SW 1271 (cell line): Measurements from ENCODE around the gene PTPRN2.
"Not testable (repeated sequence)": the region's sequence is repeated elsewhere in the genome, so short reads cannot be mapped to it uniquely, and the experiment has no call there.

Experiments used
- DNase-seq, 2 experiments: peaks; one replicate each; lab custom pipeline; 2025; lab: John Stamatoyannopoulos, UW

The PTPRN2 gene

GRCh38 chr7:157730614-157731013 lies 857.0 kb downstream of the PTPRN2 start:
- DNase-seq = no peak

DNA sequence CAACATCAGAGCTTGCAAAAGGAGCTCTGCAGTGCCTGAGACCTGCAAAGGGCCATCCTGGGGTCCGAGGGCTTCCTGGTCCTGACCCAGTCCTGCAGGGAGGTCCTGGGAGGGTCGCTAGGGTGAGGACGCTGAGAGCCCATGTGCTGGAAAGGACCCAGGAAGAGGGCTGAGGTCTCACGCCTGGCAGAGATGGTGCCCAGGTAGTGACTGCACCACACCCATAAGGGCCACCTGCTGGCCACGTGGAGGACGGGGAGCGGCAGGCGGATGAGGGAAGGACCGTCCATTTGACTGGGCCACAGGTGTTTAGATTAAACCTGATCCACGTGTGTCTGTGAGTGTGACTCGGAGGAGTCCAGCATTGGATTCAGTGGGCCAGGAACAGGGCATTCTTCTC lies 858.1 kb downstream of the PTPRN2 start:
- no peak for DNase-seq

DNA sequence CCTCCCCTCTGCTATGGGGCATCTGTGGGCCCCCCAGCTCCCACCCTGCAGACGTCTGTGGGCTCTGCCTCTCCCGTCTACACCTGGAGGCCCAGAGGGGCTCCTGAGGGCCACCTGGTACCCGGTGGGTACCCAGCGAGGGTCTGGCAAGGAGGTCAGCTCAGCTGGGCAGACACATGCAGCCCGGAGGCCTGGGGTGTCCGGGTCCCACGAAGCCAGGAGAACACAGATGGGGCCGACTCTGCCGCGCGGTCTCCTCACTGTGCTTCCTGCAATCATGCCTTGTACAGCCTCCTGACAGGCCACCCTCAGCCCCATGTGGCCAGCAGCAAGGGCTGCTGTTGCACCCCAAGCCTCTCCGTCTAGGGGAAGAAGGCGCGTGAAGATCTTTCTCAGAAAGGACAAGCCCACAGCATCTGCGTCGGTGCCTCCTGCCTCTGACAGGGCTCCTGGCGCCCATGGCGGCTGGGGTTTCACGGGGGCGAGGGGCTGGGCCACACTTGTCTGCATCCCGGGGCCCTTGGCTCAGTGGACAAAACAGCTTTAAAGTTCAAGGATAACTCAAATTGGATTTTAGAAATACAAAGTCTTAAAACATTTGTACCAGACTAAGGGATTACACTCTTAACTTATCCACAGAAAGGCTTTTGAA lies 859.5 kb downstream of the PTPRN2 start:
- DNase-seq = no peak

- DNase-seq = no peak
Measured at GRCh38 chr7:157726764-157727163, 860.9 kb downstream of the PTPRN2 start.

- not testable (repeated sequence) for DNase-seq
Measured at GRCh38 chr7:157725312-157725711, 862.3 kb downstream of the PTPRN2 start.

DNA sequence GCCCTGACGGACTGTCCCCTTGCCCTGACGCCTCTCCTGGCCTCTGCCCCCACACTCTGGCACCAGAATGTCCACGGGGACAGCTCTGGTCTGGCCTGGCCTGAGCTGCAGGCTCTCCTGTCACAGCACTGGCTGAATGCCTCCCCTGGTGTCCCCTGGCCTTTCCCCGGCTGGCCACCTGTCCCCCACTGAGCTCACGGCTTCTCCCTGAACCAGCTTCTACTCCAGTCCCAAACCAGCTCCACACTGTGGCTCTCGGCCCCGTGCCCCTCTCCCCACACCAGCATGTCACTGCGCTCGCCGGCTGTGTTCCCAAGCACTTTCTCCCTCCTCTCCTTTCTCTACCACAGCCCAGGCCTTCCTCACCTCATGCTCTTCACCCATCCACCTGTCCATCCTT lies 864.4 kb downstream of the PTPRN2 start:
- no peak for DNase-seq

DNA sequence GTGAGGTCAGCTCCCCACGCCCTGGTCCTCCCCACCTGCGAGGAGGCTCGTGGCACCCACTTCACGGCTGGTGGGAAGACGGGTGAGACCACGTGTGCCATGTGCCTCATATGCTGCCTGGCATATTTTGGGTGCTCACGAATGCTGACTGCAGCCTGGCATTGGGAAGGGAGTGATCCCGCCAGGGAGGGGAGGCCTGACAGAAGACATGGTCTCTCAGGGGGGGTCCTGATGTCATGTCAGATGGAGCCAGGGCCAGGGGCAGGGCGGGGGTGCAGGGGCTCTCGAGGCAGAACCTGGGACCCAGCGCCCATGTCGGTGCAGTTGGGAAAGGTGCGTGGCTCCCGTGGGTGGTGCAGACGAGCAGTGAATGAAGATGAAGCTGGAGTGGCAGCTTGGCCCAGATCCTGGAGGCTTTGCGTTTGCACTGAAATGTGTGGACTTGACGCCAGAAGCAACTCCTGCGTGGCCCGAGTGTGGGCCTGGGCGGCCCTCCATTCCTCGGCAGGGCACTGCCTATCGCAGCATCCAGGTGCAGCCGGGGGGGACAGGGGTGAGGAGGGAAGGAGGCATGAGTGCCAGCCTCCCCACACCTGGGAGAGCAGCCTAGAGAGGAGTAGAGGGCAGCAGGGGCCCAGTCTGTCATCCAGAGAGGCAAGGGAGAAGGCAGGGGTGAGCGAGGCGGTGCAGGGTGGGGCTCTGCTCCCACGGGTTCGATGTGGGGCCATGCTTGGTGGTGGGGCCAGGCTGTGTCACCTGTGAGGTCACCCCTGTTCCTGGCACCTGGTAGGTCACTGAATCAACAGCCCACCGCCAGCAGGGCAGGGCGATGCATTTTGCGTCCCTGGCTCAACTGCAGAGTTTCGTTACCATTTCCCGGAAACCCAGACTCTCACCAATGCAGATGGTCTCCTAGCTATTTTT lies 865.2 kb downstream of the PTPRN2 start:
- no peak for DNase-seq

DNA sequence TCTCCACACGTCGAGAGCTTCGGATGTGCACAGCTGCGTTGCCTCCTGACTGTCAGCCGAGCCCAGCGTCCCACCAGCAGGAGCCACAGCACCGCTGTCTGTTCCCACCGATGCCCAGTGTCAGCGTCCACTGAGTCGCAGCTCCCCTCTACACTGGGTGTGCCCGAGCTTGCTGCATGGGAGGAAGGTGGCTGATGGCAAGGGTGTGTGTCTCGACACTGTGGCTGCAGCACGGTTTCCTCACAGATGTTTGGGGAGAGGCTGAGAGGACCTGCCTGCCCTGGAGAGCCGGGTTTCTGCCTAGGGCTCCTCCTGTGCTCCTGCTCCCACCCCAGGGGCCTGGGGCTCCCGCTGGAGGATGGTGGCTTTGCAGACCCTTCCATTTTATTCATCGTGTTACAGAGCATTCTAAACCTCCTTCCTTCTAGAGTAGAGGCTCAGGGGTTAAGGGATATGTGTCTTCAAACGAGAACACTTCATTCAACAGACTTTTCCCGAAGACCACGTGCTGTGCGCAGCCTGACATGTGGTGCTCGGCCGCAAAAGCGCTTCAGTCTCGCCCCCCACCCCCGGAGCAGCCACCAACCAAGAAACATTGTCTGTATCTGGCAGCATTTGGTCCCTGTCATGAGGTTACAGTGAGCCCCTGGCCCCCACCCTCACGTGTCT lies 866.0 kb downstream of the PTPRN2 start:
- no peak for DNase-seq

DNA sequence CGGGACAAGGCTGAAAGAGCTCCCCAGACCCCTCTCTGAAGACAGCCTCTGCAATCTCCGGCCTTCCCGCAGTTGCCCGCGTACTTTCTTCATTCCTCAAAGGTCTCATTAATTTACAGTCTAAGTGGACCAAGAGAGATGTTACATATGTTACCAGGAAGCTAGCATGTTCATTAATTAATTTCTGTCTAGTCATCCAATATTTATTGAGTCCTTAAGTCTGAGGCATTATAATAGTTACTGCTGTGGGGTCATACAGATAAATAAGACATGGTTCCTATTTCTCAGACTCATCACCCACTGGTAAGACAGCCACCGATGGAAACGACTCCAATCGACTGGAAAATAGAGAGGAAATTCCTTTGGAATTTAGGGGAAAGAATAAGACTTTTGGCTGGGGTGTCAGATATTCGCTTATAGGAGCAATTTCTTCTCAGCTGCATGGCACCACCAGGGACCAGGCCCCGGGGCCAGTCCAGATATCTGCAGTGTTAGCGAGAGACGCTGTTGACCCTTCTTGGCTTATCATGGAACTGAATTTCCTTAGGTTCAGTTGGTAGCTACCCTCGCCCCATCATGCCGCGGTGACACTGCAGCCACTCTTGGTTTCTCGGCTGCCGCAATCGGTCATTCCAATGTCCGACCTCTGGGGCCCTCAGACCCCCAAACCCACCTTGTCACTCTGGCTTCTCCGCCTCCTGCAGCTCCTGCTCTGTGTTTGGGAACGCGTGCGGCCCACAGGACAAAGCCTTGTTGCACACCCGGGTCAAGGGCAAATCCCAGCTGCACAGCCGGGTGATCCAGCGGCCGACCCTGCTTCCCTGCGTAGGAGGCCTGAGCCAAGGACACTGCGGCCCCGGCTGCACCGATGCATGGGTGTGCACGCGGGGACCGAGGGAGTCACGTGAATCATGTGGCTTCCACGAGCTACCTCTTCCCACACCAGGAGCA lies 867.6 kb downstream of the PTPRN2 start:
- no peak for DNase-seq

- no peak for DNase-seq
Measured at GRCh38 chr7:157719008-157719682, 868.5 kb downstream of the PTPRN2 start.

- no peak for DNase-seq
Measured at GRCh38 chr7:157718303-157719007, 869.2 kb downstream of the PTPRN2 start.

DNA sequence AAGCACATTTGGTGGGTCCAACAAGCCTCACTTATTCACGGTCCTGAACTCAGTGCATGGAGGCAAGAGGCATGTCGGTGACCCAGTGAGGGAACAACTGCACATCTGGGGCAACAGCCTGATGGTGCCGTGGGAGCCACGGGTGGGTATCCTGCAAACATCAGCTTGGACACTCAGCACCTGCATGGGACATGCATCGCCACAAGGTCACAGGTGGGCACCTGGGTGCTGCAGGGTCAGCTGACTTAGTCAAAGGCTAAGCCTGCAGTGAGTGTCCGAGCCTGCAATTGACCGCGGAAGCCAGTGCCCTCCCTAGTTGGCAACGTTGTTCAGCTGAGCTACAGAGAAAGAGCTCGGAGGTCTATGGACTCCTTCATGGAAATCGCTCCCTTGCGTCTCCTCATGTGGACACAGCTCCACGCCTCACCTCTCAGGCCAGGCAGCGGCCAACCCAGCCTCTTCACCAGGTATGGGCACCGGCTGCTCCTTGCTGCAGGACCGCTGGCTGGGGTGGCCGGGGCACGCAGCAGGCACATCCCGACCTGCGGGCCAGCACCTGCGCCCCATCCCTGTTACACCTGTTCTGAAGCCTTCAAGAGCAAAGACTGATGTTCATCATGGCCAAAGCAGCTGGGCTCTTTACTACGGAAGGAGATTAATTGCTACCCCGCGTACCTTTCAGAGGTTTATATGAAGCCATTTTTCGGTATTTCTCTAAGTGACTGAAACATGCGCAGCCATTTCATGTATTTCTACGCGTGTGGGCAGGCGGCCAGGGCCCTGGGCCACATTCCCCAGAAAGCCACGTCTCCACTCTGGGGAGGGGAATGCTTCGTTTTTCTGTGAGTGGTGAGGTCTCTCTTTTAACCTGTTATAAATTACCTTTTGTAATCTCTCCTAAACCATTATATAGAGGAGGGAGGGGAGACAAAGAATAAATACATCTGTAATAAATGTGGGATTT lies 870.1 kb downstream of the PTPRN2 start:
- no peak for DNase-seq

DNA sequence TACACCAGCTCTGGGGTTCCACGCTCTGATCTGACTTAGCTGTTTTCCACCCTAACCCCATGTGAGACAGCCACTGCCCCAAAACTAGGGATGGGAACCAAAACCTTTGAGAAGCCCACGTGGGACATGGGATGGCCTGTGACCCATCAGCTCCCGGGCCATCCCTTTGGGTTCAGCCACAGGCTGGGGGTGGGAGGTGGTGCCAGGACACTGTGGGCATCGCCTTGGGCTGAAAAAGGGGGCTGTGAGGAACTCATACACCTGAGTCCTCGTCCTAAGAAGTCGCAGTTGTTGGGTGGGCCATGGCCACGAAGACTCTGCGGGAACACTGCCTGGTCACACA lies 871.7 kb downstream of the PTPRN2 start:
- DNase-seq = no peak

GRCh38 chr7:157715071-157715937 lies 872.3 kb downstream of the PTPRN2 start:
- no peak for DNase-seq

GRCh38 chr7:157714166-157715070 lies 873.2 kb downstream of the PTPRN2 start:
- DNase-seq = no peak

GRCh38 chr7:157713591-157713990 lies 874.0 kb downstream of the PTPRN2 start:
- DNase-seq = no peak

- no peak for DNase-seq
Measured at GRCh38 chr7:157712666-157713235, 874.9 kb downstream of the PTPRN2 start.
